Adrenal gland (tissue), 12 donors: Measurements from ENCODE around the gene CBL. TPM values are rescaled to one million over a fixed set of nuclear protein-coding genes. Genes with fewer than 3 reads are reported as not detected.

Experiments
- DNase-seq, 7 donors: peaks; one replicate each; pipeline ENCODE4 v3.0.0-alpha.2; 2019 to 2020
- H3K27ac ChIP-seq, 5 donors: fragments of 200-600 bp; sonication (generic) in 4 of 5; 1 replicate in 3 of 5; 2 replicates in 2 of 5; pipeline versions ENCODE4 v1.5.1 to v1.8.0; 2016 to 2020; ENCODE audit warnings: mild to moderate bottlenecking in 1 of 5
- H3K27me3 ChIP-seq: fragments of 200-600 bp; 2 replicates; pipeline ENCODE4 v1.8.0; 2021
- H3K36me3 ChIP-seq, 2 donors: fragments of 200-600 bp; replicated peaks in 1 of 2; 1 replicate in 1 of 2; 2 replicates in 1 of 2; pipeline versions ENCODE4 v1.5.1 to v1.8.0; 2018 to 2022
- H3K4me1 ChIP-seq, 2 donors: fragments of 200-600 bp; replicated peaks in 1 of 2; 1 replicate in 1 of 2; 2 replicates in 1 of 2; pipeline versions ENCODE4 v1.5.1 to v1.8.0; 2018 to 2021
- H3K4me3 ChIP-seq, 4 donors: fragments of 200-600 bp; sonication (generic) in 3 of 4; one replicate each; pipeline ENCODE4 v1.5.1; 2016 to 2018
- H3K9me3 ChIP-seq, 3 donors: fragments of 200-600 bp; sonication (generic) in 1 of 3; replicated peaks in 1 of 3; 1 replicate in 2 of 3; 2 replicates in 1 of 3; pipeline versions ENCODE4 v1.5.1 to v1.8.0; 2016 to 2021
- CTCF ChIP-seq, 6 experiments: fragments of 450-650 bp in 4 of 6; fragments of 200-600 bp in 2 of 6; sonication (generic) in 1 of 6; IDR thresholded peaks; 1 replicate in 5 of 6; 2 replicates in 1 of 6; pipeline versions ENCODE4 v1.5.1 to v1.8.0; 2016 to 2021; ENCODE audit warnings: antibody characterized with exemption in 6 of 6, mild to moderate bottlenecking in 2 of 6, moderate library complexity in 1 of 6
- POLR2A ChIP-seq, 2 donors: fragments of 450-650 bp; IDR thresholded peaks; one replicate each; pipeline ENCODE4 v1.6.1; 2017; ENCODE audit warnings: antibody characterized with exemption in 2 of 2, mild to moderate bottlenecking in 2 of 2, moderate library complexity in 1 of 2
- WGBS, 4 donors: extraction: QIAGEN DNeasy Blood & Tissue Kit in 2 of 4; methylation state at CpG; one replicate each; pipeline versions ENCODE4 v1.1.5 to v1.1.7; 2013 to 2017; 5-methylcytosine and 5-hydroxymethylcytosine counted together
- intact Hi-C, 2 donors: fragments of 100-400 bp; cut with DNase I; formaldehyde crosslinking; loops; one replicate each; pipeline versions ENCODE4 v1.14.1 to v1.15.0; 2022 to 2023
- polyA plus RNA-seq, 3 donors: library from polyadenylated mRNA; stranded (reverse); fragments of 200-250 nt in 2 of 3; fragments of 350-450 nt in 1 of 3; fragmentation: Illumina TruSeq in 1 of 3; extraction: RNeasy Lipid Tissue Mini Kit (QIAGEN cat#74804) in 1 of 3; gene quantifications; one replicate each; pipeline ENCODE4 v1.2.3, GENCODE V29; 2013 to 2014
- total RNA-seq, 9 donors: library from RNA; depleted of rRNA in 4 of 9; stranded (reverse); fragments of >200 nt in 4 of 9; fragments of 120-200 nt in 1 of 9; fragmentation: NEBNext Ultra II Directional in 1 of 9; extraction: Animal tissue kit (Norgen Biotek cat#: 25700) in 1 of 9; gene quantifications; one replicate each; pipeline versions ENCODE4 v1.1.0 to v1.2.4, GENCODE V29; 2013 to 2023
- donor health status: healthy with polysubstance abuse.
- donor health status: Bipolar disorder and iron deficiency.
- donor health status: DM: yes; HTN: yes; CAD: no.
- donor health status: DM: no; HTN: no; CAD: no.
- donor health status: DM: no; HTN: no; CAD: no.
- donor health status: DM: yes; HTN: yes; CAD: no.

Gene CBL
- total and polyA plus RNA-seq, 12 donors, result 4.9 to 21.9 (median 13.5) TPM

DNA sequence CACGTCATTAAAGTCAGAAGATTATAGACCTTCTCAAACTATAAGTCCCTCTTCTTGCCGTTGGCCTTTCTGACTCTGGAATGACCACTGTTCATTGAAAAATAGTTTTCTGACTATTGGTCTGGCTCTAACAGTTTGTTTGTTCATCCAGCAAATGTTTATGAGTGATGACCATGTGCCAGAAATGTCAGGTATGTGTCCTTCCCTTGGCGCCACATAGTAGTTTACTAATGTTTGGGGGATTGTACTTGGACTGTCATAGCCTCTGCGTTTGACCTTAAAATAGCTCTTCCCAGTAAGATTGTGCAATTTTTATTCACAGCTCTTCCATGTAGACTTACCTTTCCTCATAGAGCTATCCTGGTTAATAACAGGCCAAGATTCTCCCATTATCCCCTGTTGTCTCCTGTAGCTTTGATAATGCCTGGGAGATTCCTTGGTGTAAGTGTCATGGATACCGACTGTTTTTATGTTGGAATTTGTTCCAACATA, 97.1 kb downstream of the CBL start:
- intact Hi-C loops, result no loop called here
- Histone ChIP-seq H3K36me3 (peaks cover 0 to 43% of the 10 kb centered on the region in 2 donors), H3K27me3 (no peaks in the 10 kb centered on the region), H3K9me3 (no peaks in the 10 kb centered on the region), H3K4me1 (peaks cover 10 to 11% of the 10 kb centered on the region in 2 donors), H3K27ac (no peak overlapping the region), H3K4me3 (no peak overlapping the region)
- TF ChIP-seq POLR2A (IDR thresholded peaks at IDR 0.05), result no peak
- TF ChIP-seq CTCF (IDR thresholded peaks at IDR 0.05), result no peak
- WGBS, 4 donors, result 90 to 96% (median 94%) methylated on average over 5 of the region's 5 CpGs
- no peak for DNase-seq

DNA sequence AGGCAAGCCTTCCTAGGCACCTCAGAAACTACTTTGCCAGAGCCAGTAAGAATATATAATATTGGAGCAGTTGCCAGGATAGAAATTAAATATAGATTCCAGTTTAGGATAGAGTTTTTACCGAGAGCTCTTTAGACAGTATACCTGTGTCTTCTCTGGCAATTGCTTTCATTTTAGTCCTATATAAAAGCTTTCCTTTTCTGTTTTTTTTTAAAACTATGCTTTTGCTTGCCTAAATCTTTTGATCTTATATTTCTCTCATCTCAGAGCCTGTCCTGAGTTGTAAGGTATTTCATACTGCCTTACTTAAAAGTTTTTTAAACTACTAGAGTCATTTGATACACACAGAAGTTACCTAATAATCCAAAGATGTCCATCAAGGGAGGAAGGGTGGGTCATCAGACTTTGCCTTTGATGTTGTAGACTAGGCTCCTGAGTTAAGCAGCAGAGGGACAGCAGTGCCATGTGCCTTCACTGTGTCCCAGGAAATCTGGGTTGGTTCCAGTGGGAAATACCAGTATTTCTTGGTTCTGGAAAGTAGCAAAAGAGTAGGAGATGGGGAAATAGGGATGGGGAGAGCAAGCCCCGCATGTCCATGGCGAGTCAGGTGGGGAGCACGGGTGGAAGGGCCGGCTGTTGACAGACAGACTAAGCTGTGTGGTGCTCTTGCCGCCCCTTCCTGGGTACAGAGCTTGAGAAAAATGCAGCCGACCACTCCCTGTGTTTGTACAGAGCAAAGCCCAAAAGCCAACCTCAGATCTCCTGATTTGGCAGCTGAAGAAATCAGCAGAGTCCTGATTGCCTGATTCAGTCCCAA, 99.6 kb downstream of the CBL start:
- H3K4me3 ChIP-seq, result no peak overlapping the region
- intact Hi-C loops, result no loop called here

DNA sequence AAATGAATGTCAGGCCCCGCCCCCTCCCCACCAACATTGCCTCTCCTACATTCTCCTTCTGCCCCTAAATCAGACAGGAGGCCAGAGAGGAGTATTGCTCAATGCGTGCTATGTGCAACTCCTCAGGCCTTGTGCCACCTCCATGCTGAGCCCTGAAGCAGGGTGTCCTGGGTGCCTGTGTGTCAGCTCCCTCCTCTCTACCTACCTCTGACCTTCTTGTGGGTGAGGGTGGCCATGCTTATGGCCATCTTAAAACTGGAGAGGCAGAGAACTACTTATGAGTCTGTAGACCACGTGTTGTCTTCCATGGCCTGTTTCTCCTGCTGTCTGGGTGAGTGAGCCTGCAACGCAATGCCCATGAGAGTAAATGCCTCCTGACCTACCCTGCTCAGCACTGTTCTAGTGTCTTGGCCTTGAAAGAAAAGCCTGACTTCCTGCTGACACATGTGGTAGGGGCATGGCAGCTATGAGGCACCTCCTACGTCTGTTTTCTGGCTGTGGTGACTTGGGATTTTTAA, 100.3 kb downstream of the CBL start:
- peak in 5 of 7 donors; percentile 69 to 77 (median 75) for DNase-seq
- Histone ChIP-seq H3K4me1 (peaks cover 10 to 11% of the 10 kb centered on the region in 2 donors), H3K27ac (peak overlapping the region; percentile 19 to 90 (median 68)), H3K36me3 (peaks cover 0 to 16% of the 10 kb centered on the region in 2 donors), H3K27me3 (no peaks in the 10 kb centered on the region), H3K4me3 (no peak overlapping the region), H3K9me3 (no peaks in the 10 kb centered on the region)
- 37 to 55% (median 49%) methylated on average over 5 of the region's 5 CpGs for WGBS, 4 donors
- TF ChIP-seq CTCF (IDR thresholded peaks at IDR 0.05), result no peak
- peak in 1 of 2 donors; percentile 40 for TF ChIP-seq POLR2A (IDR thresholded peaks at IDR 0.05)
- intact Hi-C loops, result no loop called here

More for the DNA sequence above, 99.6 kb downstream of the CBL start:
- Histone ChIP-seq H3K27ac (peak overlapping the region in 4 of 5 donors; percentile 61 to 90 (median 76)), H3K9me3 (no peaks in the 10 kb centered on the region), H3K36me3 (peaks cover 0 to 21% of the 10 kb centered on the region in 2 donors), H3K27me3 (no peaks in the 10 kb centered on the region), H3K4me1 (peaks cover 10 to 11% of the 10 kb centered on the region in 2 donors)
- TF ChIP-seq CTCF (IDR thresholded peaks at IDR 0.05) (no peak), POLR2A (IDR thresholded peaks at IDR 0.05) (no peak)
- WGBS, 4 donors, result 91 to 95% (median 92%) methylated on average over 7 of the region's 7 CpGs
- no peak for DNase-seq

DNA sequence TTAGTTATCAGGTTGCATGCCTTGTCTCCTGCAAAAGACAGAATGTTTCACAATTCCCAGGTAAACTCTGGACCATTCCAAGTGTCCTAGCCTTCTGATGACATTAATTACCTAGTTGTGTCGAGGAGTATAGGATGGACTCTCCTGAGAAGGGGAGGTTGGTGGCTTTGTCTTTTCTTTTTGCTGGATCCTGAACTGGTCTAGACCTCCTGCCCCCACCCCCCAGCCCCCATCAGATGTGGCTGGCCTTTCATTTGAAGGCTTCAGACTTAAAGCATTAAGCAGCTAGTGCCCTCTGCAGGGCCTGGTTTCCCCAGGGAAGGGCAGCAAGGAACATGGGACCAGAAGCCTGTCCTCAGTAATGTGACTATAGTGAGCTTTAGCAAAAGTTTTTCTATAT, 101.1 kb downstream of the CBL start:
- Histone ChIP-seq H3K9me3 (no peaks in the 10 kb centered on the region), H3K4me1 (peaks cover 10 to 11% of the 10 kb centered on the region in 2 donors), H3K27me3 (no peaks in the 10 kb centered on the region), H3K27ac (peak overlapping the region in 4 of 5 donors; percentile 15 to 90 (median 76)), H3K36me3 (peaks cover 0 to 8% of the 10 kb centered on the region in 2 donors), H3K4me3 (no peak overlapping the region)
- intact Hi-C loops, result no loop called here
- DNase-seq, result peak in 1 of 7 donors; percentile 17
- no peak for TF ChIP-seq POLR2A (IDR thresholded peaks at IDR 0.05)
- no peak for TF ChIP-seq CTCF (IDR thresholded peaks at IDR 0.05)
- 57 to 92% (median 81%) methylated on average over 1 of the region's 1 CpG for WGBS, 4 donors
